CD4-positive, alpha-beta T cell treated with Interleukin-17A for 4 hours (primary cell): ENCODE measurements around the gene B9D2.
"Not testable (repeated sequence)": the region's sequence is repeated elsewhere in the genome, so short reads cannot be mapped to it uniquely, and the experiment has no call there.

Experiments used
- DNase-seq: peaks from one replicate; pipeline ENCODE4 v3.0.0-alpha.2; 2020; ENCODE audit warnings: mixed read lengths

B9D2 gene

DNA sequence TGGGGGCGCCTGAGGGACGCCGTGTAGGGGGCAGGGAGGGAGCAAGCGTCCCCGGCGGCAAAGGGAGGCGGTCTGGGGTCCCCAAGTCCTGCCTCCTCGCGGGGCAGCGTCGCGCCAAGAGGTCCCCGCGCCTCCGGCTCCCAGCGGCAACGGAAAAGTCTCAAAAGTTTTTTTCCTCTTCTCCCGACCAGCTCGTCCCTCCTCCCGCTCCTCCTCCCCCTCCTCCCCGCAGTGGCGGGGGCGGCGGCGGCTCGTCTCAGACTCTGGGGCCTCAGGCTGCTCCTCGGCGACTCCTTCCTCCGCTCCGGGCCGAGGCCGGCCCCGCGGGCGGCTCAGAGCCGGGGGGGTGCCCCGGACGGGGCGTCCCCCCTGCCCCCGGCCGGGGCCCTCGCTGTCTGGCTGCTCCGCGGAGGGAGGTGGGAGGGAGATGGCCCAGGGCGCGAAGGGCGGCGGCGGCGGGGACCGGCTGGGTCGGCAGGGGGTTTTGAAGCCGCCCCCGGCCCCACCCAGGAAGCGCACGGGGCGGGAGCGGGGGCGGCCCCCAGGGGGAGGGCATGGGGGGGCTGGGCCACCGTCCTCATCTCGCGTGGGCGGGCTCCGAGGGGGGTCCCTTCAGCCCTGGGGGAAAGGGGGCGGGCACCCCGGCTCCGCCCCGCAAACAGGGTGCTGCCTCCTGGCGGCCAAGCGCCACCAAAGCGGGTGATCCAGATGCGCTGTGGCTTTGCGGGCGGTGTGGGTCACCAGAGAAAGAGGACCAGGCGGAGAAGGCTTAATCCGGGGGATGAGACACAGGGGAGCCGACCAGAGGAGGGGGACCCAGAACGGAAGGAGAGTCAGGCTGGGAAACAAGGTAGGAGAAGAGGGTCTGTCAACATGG is 10.2 kb downstream of the B9D2 start, which contains the start of gene TGFB1:
TGFB1 (minus strand) TSS at position 457 of the 877 bp plus-strand sequence. CDS start 878 bp downstream, outside the sequence.
- peak; percentile 97 for DNase-seq

DNA sequence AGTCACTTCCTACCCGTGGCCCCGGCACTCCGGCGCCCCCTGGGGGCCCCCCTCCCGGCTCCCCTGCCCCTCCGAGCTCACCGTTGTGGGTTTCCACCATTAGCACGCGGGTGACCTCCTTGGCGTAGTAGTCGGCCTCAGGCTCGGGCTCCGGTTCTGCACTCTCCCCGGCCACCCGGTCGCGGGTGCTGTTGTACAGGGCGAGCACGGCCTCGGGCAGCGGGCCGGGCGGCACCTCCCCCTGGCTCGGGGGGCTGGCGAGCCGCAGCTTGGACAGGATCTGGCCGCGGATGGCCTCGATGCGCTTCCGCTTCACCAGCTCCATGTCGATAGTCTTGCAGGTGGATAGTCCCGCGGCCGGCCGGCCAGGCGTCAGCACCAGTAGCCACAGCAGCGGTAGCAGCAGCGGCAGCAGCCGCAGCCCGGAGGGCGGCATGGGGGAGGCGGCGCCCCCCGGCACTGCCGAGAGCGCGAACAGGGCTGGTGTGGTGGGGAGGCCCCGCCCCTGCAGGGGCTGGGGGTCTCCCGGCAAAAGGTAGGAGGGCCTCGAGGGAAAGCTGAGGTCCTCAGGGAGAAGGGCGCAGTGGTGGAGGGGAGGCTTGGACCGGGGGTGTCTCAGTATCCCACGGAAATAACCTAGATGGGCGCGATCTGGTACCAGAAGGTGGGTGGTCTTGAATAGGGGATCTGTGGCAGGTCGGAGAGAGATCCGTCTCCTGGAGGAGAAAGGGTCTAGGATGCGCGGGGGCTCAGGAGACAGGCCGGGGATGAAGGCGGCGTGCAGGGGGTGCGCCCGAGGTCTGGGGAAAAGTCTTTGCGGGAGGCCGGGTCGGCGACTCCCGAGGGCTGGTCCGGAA is 11.1 kb downstream of the B9D2 start:
- DNase-seq: peak; percentile 85

DNA sequence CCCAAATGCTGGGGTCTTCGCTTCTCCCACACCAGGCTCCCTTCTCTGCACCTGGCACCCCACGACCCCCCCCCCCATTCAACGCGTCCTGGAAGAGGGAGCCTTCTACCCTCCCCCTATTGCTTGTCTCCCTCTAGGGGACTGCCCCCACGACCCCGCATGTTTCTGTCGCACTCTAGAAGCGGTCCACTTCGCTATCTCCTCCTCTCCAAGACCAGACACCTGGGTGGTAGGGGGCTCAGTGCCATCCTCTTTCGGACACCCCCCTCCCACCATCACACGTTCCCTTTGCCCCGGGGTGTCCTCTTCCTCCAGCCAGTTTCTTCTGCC is 11.7 kb downstream of the B9D2 start:
- DNase-seq: no peak

DNA sequence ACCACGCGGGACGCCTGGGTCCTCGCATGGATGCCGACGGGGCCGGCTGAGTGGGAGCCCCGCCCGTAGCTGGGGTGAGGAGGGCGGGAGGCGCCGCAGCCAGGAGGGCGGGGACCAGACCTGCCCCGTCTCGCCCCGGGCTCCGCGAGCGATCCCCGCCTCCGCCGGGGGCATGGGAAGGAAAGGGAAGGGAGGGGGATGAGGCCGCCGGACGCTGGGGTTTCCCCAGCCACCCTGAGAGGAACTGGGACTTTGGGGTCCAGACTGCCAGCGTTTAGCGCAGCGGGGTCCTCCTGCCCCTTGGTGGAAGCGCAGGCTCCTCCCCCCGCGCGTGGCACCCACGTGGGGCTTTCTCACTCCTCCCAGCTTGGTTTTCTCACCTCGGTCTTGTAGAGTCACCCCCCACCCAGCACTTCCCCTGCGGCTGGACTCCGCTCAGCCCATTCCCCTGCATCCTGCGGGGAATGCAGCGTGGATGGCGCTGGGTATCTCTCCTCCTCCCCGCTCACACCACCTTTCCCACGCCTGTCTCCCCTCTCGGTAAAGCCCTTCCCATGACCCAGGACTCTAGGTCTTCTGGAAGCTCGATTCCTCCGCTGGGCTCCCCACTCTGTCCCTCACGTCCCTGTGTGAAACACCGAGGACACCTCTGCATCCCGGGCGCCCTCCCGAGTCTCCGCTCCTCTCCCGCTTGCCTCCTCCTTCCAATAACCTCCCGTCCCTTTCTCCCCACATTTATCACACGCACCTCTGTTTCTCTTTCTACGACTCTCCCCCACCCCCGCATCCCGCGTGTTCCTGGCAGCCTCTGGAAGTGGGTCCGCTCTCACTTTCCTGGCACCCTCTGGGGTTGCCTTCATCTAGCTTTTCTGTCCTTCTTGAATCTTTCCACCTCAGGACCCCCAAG is 12.4 kb downstream of the B9D2 start:
- DNase-seq: peak; percentile 86

DNA sequence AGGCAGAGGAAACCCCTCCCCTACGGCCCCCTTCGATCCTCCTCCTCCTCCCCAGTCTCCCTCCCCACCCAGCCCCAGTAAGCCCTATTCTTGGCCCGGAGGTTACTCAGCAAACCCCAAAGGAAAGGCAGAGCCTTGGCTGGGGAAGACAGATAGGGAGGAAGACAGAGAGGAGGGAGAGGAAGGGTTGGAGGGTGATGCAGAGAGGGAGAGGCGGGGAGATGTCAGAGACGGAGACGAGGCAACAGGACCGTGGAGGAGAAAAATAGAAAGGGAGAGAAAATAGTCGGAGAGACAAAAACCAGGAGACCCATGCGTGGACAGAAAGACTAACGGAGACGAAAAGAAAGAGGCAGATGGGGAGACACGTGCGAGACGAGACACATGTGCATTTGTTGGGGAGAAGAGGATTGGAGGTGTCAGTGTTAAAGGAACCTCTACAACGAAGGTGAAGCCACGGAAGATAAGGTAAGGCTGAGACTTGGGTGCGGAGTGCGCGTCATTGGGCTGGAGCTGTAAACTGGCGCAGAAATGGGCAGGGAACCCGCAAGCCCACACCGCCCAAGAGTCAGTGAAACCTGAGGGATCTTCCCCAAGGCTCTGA is 13.1 kb downstream of the B9D2 start:
- DNase-seq: no peak

DNA sequence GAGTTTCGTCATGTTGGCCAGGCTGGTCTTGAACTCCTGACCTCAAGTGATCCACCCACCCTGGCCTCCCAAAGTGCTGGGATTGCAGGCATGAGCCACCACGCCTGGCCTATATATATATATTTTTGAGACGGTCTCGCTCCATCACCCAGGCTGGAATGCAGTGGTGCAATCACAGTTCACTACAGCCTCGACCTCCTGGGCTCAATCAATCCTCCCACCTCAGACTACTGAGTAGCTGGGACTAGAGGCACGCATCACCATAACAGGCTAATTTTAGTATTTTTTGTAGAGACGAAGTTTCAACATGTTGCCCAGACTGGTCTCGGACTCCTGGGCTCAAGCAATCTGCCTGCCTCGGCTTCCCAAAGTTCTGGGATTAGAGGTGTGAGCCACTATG is 17.0 kb downstream of the B9D2 start:
- DNase-seq: not testable (repeated sequence)

DNA sequence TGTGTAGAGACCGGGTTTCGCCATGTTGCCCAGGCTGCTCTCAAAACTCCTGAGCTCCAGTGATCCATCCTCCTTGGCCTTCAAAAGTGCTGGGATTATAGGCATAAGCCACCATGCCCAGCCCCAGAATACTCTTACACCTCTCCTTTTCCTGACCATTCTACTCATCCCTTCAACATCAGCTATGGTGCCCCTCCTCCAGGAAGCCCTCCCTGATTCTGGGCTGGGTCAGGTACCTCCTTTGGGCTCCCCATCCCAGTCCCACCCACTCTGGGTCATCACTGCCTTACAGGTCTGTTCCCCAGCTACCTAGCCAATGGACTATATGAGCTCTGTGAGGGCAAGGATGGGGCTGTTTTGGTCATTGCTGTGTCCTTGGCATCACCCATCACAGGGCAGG is 19.8 kb downstream of the B9D2 start:
- DNase-seq: no peak

DNA sequence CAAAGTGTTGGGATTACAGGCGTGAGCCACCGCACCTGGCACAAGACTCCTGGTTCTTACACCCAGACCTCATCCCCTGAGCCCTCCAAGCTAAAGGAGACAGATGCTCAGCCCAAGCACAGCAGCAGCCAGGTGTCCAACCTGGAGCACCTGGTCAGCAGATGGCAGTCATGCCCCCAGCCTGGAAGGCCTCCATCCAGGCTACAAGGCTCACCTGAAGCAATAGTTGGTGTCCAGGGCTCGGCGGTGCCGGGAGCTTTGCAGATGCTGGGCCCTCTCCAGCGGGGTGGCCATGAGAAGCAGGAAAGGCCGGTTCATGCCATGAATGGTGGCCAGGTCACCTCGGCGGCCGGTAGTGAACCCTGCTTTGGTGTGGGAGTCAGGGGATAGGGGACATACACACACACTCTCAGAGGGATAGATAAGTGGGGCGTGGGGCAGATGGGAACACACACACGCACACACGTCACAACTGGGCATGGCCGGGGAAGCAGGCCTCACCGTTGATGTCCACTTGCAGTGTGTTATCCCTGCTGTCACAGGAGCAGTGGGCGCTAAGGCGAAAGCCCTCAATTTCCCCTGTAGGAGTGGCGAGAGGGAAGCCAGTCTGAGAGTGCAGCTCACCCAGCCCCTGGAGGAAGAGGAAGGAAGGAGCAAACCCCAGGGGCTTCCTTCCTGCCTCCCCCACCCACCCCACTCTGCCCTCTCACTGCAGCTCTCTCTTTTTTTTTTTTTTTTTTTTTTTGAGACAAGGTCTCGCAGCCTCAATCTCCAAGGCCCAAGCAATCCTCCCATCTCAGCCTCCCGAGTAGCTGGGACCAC is 22.1 kb downstream of the B9D2 start:
- DNase-seq: peak; percentile 50

DNA sequence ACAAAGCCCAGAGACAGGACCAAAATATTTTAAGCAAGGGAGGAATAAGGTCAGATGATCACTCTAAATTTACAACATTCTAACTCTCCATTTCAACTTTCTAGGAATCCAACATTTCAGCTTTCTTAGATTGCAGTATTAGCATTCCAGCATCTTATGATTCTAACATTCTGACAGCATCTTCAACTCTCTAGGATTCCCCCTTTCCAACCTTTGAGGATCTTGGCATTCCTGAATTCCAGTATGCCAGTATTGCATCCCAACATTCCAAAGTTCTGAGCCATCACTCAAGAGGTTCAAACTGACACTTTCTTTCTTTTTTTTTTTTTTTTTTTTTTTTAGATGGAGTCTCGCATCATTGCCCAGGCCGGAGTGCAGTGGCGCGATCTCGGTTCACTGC is 24.0 kb downstream of the B9D2 start:
- no peak for DNase-seq

DNA sequence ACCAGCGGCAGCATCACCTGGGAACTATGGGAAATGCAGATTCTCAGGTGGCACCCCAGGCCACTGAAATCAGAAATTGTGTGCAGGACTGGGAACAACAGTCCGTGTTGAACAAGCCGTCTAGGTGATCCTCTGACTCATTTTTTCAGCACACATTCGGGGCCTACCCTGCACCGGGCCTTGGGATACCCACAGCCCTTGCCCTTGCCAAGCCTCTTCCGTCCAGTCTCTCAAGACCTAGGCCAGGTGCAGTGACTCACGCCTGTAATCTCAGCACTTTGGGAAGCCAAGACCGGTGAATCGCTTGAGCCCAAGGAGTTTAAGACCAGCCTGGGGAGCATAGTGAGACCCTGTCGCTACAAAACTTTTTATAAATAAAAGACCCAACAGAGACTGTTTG is 28.5 kb downstream of the B9D2 start:
- DNase-seq: no peak

DNA sequence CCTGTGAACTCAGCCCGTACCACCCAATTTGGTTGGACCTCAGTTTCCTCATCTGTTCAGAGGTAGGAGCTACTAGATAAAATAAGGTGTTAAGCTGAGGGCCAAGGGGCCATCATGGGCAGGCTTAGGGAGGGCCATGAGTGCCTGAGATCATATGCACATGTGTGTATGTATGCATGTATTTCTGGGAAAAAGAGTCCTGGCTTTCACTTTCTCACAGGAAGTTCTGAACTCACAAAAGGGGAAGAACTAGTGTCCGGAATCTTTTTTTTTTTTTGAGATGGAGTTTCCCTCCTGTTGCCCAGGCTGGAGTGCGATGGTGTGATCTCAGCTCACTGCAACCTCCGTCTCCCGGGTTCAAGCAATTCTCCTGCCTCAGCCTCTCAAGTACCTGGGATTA is 29.2 kb downstream of the B9D2 start:
- no peak for DNase-seq

DNA sequence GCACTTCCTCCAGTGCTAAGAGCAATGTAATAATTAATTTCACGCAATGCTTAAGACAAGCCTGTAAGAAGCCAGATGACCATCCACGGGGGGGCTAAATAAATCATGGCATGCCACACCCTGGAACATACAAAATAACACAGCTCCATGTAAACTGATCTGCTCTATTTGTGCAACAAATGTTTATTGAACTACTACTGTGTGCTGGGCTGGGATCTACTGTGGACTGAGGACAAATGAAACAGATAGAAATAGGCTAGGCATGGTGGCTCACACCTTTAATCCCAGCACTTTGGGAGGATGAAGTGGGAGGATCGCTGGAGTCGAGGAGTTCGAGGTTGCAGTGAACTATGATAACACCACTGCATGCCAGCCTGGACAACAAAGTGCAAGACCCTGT is 31.5 kb downstream of the B9D2 start:
- no peak for DNase-seq

DNA sequence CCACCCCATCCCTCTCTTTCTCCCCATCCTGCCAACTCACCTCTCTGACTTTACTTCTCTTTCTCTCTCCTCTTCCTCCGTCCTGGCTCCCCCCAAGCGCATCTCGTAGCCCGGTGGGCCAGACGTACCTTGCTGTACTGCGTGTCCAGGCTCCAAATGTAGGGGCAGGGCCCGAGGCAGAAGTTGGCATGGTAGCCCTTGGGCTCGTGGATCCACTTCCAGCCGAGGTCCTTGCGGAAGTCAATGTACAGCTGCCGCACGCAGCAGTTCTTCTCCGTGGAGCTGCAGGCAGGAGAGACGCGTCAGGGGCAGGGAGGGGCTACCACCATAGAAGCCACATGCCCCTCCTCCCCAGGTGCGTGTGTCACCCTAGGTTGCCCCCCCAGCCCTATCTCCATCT is 31.9 kb downstream of the B9D2 start:
- DNase-seq: no peak

DNA sequence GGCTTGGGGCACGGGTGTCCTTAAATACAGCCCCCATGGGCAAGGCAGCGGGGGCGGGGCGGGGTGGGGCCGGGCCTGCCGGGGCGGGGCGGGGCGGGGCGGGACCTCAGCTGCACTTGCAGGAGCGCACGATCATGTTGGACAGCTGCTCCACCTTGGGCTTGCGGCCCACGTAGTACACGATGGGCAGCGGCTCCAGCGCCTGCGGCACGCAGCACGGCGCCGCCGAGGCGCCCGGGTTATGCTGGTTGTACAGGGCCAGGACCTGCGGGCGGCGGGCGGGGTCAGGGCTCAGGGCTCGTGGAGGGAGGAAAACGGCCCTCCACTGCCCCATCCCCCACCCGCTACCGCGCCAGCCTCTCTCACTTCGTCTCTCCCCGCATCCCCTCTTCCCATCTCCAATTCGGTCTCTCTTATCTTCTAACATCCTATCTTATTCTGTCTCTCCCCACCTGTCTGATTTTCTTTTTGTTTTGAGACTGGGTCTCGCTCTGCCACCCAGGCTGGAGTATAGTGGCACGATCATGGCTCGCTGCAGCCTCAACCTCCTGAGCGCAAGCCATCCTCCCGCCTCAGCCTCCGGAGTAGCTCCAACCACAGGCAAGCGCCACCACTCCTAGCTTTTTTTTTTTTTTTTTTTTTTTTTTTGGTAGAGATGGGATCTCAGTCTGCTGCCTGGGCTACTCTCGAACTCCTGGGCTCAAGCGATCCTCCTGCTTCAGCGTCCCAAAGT is 32.8 kb downstream of the B9D2 start:
- no peak for DNase-seq

DNA sequence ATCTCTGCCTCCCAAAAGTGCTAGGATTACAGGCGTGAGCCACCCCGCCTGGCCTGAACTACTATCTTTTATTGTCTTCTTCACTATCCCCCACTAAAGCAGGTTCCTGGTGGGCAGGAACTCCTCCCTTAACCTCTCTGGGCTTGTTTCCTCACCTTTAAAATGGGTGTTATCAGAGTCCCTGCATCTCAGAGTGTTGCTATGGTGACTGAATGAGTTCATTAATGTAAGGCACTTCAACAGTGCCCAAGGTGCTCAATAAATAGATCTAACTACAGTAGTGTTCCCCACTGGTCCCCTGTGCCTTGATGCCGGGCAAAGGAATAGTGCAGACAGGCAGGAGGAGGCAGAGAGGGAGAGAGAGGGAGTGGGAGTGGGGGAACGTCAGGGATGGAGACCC is 33.5 kb downstream of the B9D2 start:
- no peak for DNase-seq

DNA sequence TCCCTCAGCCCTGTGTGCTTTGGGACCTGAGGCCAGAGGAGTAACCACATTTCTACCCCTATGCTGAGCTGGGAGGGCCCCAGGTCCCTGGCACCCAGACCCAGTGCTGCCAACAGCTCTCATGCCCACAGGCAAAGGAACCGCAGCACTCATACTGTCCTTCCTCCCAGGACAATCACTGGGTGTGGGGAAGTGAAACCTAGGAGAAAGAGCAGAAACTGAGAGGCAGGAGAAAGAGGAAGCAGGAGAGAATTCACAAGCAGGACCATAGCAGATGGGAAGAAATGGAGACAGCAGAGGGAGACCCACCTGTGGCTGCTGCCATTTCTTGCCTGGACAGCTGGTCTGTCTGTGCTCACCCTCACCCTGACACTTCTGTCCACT is 35.1 kb downstream of the B9D2 start:
- no peak for DNase-seq

DNA sequence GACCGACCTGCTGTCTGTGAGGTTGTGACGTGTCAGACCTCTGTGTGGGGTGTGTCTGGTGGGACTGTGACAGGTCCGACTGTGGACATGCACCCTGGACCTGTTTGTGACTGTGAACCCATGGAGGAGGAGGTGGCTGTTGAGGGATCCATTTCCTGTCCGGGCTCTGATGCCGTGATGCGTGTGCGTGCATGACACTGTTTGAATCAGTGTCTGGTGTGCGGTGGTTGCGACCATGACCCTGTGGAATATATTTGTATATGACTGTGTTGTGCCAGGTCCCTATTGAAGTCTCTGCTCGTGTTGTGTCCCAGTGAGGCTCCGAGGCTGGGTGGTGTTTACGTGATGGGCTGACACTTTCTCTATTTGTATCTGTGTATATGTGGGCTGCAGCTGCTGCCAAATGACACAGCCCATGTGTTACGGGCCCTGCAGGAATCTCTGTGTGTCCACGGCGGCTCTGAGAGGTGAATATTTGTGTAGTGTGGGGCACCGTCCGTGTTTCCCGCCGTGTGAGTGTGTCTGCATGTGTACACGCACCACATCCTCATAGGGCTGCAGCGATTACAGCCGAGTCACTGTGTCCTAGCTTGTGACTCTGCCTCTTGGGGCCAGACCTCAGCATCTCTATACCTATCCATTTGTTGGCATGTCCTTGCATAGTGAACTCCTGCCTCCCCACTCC is 35.6 kb downstream of the B9D2 start:
- DNase-seq: peak; percentile 61

DNA sequence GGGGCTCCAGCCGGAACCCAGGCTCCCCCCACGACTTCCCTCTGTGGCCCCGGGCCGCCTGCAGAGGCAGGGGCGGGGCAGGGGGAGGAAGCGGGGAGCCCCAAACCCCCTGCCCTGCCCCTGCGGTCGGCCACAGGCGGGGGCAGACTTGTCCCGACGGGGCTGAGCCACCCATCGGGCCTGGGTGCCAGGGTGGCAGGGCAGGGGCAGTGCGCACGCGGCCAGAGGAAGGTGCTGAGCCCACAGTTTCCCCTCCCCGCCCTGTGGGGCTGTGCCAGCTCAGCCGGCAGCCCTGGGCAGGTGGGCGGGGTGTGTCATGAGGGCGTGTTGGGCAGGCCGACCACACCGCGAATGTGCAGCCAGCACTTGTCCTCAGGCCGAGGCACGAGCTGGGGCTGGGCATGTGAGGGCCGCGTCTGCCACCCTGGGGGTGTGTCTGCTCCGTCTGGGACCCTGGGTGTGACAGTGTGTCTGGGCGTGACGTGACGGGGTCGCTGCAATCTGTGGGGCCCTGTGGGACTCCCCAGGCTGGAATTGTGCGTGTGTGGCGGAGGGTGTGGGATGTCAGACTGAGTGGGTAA is 36.3 kb downstream of the B9D2 start:
- peak; percentile 83 for DNase-seq

DNA sequence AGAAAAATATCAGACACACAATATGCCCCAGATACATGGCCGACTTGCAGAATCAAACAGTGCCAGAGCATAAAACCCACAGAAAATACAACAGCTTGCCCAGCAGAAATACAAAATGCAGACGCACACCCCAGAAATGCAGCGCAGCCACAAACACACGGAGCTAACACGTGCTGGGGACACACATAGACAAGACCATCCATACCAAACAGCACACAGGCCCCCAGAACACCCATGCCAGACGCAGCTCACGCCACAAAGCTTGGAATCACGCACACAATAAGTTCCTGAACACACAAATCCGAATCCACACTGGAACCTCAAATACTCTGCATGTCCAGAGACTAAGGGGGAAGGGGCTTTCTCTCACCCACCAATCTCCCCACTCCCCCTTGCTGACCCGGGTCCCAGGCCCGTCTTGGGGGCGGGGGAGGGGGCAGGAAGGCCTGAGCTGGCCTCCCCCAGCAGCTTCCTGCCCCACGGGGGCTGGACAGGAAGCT is 36.8 kb downstream of the B9D2 start:
- DNase-seq: peak; percentile 46
